Middle frontal gyrus (tissue), 1 donor: ENCODE measurements around the gene NHLRC4.

Source experiments
- DNase-seq: peaks from one replicate; pipeline ENCODE4 v3.0.0-alpha.2; 2015; ENCODE audit warnings: low spot score; ENCODE audit errors: extremely low spot score

The NHLRC4 gene

DNA sequence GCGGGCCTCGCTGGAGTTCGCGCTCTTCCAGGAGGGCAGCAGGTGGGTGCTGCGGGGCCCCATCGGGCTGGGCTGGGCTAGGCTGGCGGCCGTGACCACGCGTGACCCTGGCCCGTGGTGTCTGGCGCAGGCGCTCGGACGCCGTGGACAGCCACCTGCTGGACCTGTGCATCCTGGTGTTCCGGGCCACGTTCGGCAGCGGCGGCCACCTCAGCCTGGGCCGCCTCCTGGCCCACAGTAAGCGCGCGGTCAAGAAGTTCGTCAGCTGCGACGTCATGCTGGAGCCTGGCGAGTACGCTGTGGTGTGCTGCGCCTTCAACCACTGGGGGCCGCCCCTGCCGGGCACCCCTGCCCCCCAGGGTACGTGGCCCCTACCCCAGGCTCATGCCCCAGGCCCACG is 14.6 kb upstream of the NHLRC4 start:
- DNase-seq, result no peak

DNA sequence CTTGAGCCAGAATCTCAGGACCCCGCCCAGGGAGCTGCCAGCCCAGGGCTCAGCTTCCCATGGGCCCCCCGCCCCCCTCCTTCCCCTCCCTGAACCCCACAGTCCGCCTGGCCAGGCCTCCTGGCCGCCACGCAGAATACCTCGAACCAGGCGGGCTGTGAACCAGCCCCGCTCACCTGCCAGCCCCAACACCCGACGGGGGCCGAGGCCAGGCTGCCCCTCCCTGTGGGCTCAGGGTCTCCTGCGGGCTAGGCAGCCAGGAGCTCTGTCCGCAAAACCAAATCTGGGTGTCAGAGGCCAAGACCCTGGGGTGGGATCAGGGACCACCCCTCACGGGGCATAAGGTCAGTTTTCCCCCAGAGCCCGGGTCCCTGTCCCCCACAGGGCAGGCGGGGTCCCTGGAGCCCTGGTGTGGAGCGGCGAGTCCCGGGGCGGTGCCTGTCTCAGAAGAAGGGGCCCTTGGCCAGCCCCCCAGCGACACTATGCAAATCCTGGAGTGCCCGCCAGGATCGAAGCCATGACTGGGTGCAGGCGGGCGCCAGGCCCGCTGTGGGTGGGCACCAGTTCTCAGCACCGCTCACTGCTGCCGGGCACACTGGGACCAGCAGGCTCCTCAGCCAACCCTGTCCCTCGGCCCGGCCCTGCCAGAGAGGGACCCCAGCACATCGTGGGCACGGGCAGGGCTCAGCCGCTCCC is 13.1 kb upstream of the NHLRC4 start:
- DNase-seq, result no peak

DNA sequence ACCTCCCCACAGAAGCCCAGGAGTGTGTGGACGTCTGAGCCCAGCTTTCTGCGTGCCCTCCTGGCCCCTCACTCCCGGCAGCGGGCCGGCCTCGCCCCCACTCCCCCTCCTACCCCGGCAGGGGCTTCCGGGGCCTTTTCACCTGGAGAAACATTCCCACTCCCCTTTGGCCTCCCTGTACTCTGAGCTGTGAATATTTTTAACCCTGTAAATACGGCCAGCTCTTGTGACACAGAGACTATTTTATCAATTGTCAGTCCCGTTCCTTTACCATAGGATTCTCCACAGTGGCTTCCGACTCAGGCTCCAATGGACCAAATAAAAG is 12.5 kb upstream of the NHLRC4 start:
- DNase-seq, result no peak

DNA sequence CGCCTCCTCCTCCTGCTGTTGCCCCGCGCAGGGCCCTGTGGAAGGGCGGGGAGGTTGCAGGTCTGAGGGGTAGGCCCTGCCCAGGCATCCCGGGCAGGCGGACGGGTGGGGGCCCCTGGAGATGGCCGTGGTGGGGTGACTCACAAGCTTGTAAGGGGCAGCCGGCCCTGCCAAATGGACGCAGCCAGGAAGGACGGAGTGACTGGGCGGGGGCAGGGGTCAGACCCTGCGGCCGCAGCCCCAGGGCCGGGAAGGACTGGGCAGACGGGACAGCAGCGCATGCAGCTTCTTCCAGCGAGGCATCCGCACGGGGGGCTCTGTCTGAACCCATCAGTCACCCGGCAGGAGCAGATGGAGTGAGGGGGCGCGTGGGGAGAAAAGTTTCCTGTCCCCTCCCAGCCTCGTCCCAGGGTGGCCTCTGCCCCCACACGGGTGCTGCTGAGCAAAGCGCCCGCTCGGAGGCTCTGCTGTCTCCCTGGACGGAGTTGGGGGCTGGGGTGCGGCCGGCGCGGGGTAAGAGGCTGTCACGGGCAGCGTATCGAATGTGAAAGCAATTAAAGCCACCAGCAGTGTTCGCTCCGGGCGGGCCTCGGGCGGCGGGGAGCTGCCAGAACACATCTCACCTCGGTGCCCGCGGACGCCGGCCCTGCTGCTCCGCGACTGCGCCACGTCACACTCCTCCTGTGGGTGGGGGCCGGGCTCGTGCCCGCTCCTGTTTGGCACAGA is 12.0 kb upstream of the NHLRC4 start:
- no peak for DNase-seq

DNA sequence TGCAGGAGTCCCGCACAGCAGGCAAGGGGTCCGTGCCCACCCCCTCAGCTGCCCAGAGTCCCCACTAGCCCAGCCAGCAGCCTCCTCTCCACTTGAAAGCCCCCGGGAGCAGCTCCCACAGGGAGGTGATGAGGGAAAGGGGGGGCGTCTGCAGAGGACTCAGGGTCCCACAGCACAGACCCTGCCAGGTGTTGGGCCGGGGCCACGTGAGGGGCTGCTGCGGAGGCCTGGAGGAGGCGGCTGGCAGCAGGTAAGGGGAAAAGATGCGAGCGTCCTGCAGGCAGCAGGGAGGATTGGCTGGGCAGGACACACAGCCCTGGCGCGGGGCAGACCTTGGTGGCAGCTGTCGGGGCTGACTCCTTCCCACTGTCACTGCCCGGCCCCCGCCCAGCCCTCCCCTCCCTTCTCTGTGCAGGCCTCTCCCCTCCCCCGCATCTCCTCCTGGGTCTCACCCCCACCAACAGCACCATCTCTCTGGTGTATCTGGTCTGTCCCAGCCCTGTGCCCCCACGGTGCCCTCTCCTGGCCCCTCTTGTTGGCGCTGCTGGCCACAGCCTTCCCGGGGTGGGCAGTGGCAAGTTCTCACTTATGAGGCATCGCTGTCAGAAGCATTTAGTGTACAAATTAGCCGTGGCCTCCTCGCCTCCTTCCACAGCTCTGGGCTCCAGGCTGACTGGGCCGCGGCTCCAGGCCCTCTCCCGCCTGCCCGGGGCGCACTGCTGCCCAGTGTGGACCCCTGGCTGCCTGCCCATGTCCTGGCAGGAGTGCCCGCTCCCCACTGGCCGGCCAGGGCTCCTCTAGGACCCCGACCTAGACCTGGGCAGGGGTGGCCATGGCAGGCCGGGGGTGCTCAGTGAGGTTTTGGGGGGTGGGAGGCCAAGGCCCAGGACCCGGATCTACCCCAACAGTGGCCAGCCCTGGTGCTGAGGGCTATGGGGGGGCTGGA is 11.0 kb upstream of the NHLRC4 start:
- DNase-seq, result no peak

DNA sequence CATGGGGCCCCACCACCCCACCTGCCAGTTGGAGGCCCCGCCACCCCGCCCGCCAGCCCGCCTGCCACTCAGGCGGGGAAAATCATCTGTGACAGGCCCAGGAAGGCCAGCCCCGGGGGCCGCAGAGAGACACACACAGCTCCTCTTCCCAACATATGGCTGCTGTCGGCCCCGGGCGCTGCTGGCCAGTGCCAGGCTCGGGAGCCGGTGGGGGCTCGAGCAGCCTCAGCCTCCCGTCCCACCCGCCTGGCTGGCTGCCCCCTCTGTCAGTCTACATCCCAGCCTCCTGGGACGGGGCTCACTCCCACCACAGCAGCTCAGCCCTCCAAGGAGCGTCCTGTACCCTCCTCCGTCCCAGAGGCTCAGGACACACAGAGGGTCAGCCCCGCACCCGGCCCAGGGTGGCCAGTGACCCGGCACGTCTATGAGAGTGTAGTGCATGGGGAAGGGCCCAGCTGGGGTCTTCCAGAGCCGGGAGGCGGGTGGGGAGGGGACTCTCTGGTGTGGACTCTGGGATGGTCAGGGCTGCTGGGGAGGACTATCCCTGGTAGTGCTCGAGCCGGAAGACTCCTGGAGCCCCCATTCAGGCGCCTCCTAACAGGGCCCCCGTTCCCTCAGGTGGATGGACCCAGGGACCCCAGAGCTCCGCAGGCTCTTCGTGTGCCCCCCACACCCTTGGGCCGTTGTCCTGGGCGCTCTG is 10.2 kb upstream of the NHLRC4 start:
- no peak for DNase-seq

DNA sequence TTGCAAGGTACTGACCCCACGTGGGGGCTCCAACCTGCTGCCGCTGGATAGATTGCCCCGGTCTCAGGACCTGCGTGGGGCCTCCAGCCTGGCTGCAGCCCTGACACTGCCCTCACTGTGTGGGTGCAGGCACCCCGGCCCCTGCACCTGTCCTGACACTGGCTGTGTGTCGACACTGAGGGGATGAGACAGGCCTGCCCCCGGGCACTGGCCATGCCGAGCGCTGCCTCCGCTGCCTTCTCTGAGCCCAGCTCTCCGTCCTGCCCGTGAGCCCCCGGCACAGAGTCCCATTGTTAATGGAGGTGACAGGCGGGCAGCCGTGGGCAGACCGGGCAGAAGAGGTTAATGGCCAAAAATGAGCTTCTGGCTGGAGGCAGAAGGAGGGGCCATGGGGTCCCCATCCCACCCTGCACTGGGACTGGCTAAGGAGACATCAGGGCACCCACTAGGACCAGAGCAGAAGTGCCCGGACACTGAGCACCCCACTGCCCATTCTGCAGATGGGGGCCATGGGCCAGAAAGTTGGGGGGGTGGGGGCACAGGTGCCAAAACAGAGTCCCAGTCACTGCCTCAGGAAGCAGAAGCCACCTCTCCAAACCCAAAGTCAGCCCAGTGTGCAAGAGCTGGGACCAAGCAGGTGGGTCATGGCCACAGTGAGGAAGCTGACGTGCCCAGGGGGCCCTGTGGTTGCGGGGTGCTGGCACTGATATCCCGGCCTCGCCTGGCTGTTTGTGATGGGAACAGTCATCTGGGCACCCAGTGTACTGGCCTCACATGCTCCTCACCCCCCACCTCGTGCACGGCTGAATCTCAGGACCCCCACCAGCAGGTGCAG is 9.1 kb upstream of the NHLRC4 start:
- no peak for DNase-seq

DNA sequence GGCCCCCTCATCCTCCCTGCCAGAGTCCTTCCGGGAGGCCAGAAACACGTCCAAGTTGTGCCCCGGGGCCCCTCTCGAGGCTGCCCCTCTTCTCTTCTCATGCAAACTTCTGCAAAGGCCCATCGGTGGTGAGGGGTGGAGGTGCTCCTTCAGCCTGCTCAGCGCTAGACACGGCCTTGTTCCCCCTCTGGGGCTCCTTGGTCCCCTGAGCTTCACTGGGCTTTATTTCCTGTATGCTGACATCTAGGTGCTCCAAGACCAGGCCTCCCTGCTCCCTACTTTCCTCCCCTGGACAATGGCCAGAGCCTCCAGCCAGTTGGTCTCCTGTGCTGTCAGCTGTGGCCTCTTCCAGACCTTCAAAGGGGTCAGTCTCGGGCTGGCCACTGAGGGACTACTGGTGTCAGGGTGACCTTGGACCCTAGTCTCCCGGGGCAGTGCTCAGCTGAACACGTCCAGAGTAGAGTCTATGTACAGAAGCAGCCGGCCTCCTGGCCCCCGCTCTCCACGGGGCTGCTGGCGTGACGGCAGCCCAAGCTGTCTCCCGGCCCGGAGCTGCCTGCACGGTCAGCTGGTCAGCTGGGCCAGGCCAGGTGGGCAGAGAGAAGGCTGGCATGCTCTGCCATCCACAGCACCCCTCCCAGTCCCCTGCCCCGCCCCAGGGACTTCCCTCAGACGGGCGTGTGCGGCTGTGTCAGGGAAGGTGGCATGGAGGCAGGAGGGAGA is 8.3 kb upstream of the NHLRC4 start:
- no peak for DNase-seq

DNA sequence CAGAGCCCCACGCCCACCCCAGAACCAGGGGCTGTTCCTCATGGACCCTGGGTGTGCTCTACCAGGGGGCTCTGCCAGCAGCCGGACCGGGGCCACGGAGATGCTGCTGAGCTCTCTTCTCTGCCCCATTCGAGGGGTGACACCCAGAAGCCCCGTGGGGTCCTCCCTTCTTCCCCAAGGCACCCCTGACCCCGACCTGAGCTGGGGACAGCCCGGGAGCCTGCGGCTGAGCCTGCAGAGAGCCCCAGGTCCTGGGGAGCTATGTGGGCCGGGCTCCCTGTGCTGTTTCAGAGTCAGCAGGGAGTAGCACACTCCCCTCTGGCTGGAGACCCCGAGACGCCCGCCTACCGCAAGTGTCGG is 7.8 kb upstream of the NHLRC4 start:
- DNase-seq, result no peak

DNA sequence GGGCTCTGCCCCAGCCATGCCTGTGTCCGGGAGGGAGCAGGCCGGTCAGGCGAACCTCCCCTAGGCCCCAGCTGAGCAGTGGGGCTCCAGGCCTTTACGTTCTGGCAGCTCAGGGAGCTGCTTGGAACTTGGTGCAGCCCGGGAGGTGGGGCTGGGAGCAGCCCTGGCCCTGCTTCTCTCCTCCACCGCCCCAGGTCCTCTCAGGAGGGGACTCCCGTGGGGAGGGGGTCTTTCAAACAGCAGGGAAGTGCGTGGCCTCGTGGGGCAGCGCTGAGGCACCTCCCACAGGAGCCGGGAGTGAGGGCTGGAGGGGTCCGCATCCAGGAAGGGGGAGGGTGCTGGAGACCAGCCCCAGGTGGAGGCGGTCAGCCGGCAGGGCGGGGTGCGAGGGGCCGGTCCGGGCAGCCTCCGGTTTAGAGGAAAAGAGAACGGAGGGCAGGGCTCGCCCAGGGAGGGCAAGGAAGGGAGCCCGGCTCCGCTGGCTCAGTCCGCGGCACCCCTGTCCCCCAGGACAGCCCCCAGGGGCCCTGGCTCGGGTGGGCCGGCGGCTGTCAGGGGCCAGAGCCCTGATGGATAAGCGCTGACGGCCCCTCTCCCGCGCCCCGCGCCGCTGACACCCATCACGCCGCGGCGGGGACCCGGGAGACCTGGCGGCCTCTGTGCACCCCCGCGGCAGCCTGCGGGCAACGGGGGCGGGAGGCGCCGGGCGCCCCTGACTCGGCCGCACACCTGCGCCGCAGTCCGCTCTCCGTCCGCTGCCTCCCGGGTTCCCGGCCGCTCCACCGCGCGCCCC is 7.2 kb upstream of the NHLRC4 start:
- no peak for DNase-seq

DNA sequence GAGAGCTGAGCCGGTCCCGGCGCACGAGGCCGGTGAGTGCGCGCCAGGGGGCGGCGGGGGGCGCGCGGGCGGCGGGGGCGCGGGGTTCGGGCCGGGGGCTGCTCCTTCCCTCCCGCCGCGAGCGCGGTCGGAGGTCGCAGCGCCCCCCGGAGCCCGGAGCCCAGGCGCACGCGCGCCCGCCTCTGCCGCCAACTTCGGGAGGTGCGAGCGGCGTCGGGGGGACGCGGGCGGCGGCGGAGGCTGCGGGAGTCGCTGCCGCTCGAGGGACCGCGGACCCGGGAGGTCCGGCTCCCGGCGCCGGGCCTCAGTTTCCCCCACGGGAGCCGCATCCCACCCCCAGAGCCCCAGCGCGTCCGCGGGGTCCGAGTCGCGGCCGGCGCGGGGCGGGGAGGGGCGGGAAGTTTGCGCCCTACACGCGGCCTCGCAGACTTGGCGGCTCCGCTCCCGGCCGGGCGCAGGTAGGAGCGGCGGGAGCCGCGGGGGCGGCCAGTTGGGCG is 6.6 kb upstream of the NHLRC4 start, which contains the start of gene PRR35:
PRR35 (plus strand) TSS at position 191 of the 497 bp plus-strand sequence. CDS start 2,901 bp downstream, outside the sequence.
- no peak for DNase-seq

DNA sequence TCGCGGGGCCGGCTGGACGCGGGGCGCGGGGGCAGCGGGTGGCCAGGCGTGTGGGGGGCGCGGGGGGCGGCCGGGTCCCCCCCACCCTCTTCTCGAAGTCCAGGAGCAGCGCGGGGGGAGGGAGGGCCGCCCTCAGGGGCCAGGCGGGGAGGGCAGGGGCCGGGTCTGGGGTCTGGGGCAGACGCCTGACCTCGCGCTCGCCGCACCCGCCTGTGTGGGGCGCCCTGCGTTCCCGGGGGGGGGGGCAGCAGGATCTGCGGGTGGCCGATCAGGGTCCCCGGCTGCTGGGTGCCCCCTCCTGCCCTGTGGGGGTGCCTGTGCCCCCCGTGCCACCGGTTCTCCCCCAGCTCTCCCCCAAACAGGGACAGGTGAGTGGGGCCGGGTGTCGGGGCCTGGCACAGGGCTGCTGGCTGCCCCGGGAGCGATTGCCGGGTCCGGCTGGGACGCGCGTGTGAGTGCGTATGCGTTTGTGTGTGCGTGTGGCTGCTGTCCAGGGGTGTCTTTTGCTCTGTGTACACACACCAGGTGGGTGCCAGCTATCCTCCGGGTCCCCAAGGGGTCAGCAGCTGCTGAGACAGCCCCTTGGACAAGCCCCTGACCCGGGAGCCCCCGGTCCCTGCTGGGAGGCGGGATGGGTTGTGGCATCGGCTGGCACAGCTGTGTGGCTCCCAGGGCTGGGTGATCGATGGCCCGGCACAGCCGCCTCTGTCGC is 5.9 kb upstream of the NHLRC4 start:
- DNase-seq, result no peak

DNA sequence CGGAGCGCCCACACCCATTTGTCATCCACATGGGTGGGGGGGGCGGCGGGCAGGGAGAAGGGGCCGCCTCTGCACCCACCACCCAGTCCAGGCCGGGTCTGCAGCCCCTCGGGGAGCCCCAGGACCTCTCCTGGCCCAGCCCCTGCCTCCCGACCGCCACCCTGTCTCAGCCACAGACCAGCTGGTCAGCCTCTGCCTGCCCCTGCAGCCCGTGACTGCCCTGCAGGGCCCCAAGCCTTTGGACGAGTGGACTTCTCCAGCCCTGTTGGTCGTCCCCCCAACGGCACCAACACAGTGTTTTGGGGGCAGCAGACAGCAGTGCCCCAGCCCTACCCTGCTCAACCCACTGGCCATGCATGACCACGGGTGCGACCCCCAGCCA is 5.4 kb upstream of the NHLRC4 start:
- no peak for DNase-seq

DNA sequence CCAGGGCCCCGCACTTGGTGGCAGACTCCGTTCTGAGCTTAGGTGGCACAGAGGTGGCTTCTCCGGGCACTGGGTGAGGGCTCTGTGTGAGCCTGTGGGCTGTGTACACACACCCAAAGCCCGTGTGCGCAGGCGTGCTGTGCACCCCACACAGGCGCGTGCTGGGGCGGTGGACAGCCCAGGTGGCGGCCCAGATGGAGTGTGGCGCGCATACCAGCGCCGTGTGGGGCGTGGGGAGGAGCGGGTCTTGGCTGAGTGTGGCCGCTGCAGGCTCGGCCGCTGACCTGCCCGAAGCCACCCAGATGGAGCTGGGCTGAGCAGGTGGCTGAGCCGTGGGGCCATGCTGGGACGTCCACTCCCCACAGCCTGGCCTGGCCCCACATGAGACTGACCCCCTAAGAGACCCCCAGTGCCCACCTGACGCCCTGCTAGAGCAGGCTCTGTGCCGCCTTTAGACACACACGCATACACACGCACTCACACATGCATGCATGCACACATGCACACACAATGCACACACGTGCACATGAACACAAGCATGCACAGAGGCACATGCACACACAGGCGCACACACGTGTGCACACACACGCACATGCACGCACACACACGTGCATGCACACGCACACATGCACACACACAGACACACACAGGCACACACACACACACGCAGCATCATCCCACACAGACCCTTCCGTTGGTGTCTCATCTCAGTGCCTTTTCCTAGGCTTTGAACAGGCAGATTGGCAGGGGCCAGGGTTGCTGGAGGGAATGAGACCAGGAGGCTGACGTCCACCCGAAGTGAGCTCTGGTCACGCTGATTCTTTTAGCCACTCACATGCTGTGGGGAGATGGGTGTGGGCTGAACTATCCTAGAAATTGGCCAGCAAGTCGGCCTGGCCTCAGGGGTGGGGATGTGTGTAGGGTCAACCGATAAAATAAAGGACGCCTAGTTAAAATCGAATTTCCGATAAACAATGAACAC is 4.6 kb upstream of the NHLRC4 start:
- DNase-seq, result no peak

DNA sequence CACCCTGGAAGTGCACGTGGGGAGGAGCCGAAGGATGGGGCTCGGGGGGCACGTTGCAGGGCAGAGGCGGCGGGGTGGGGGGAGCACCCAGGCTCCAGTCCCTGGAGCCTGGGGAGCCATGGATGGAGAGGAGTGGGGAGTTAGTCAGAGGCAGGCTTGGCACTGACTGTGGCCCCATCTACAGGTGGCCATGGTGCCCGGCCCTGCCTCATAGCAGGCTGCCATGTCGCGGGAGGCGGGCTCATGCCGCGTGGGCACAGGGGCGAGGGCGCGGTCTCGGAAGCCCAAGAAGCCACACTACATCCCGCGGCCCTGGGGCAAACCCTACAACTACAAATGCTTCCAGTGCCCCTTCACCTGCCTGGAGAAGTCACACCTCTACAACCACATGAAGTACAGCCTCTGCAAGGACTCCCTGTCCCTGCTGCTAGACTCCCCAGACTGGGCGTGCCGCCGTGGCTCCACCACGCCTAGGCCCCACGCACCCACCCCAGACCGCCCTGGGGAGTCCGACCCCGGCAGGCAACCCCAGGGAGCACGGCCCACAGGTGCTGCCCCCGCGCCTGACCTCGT is 3.6 kb upstream of the NHLRC4 start:
- DNase-seq, result no peak

DNA sequence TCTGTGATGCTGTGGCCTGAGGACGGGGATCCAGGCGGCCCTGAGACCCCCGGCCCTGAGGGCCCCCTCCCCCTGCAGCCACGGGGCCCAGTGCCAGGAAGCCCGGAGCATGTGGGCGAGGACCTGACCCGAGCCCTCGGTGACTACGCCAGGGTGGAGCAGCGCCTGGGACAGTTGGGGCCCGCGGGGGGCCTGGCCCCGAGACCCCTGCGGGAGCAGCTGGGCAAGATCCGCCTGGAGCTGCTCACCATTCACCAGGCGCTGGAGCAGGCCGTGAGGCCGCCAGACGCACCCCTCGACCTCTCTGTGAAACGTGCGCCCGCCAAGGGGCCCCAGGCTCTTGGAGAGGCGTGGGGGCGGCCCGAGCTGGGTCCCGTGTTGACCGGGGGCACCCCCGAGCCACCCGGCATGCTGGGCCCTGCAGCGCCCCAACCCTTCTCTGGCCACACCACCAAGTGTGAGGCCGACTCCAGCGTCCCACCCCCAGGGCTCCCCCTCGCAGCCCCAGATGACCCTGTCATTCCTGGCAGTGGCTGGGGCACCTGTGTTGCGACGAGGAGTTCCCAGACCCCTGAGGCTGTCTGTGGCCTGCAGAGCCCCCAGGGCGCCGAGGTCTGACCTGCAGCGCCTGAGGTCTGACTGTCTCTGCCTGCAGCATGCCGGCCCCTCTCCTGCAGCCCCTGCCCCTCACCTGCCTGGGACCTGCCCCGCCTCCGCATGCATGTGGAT is 2.0 kb upstream of the NHLRC4 start:
- DNase-seq, result no peak
